Measurements from ENCODE around the gene UTY. TPM values are rescaled to one million over a fixed set of nuclear protein-coding genes. Genes with fewer than 3 reads are reported as not detected.

The UTY gene
- total RNA-seq, 1 experiment from 2014 or later: 5.9 TPM

DNA sequence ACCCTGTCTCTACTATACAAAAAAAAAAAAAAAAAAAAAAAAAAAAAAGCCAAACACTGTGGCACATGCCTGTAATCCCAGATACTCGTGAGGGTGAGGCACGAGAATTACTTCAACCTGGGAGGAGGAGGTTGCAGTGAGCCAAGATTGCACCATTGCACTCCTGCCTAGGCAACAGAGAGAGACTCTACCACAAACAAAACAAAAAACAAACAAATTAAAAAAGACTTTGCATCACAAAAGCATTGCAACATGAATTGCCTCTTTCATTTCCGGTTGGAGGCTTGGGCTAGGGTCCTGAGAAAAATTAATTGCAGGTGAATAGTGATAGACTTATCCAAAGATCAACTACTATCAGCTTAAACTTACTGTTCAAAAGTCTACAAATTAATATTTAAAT lies 180.4 kb downstream of the UTY start:
- H3K4me3 ChIP-seq (replicated peaks in 1 of 2; ENCODE audit: low read depth in 1 of 2, low read length in 2 of 2): no peak overlapping the region
- intact Hi-C loops (cut with micrococcal nuclease): no loop called here
- no TSS peak for BruUV-seq (replicated peaks)
- TF ChIP-seq EZH2 (IDR thresholded peaks at IDR 0.05) (no peak), POLR2AphosphoS5 (IDR thresholded peaks at IDR 0.05; ENCODE audit: low read depth, low read length) (no peak), SRF (IDR thresholded peaks at IDR 0.05; ENCODE audit: low read depth) (no peak), TCF7L2 (IDR thresholded peaks at IDR 0.05; ENCODE audit: borderline replicate concordance, extremely low read depth, insufficient read depth, insufficient read length) (no peak), CEBPB (IDR thresholded peaks at IDR 0.05; ENCODE audit: low read depth) (no peak), SIN3A (IDR thresholded peaks at IDR 0.05; ENCODE audit: low read depth) (no peak), FOSL1 (IDR thresholded peaks at IDR 0.05; ENCODE audit: low read depth) (no peak), YY1 (IDR thresholded peaks at IDR 0.05; ENCODE audit: extremely low read depth, insufficient replicate concordance, low read depth, low read length) (no peak), JUND (IDR thresholded peaks at IDR 0.05) (no peak), EGR1 (IDR thresholded peaks at IDR 0.05; ENCODE audit: low read depth) (no peak), CBX3 (IDR thresholded peaks at IDR 0.05; ENCODE audit: low read depth) (no peak), RAD21 (IDR thresholded peaks at IDR 0.05; ENCODE audit: low read depth) (no peak), ZFX (IDR thresholded peaks at IDR 0.05) (no peak), EZH2phosphoT487 (IDR thresholded peaks at IDR 0.05; ENCODE audit: borderline replicate concordance) (no peak), ELF1 (IDR thresholded peaks at IDR 0.05; ENCODE audit: borderline replicate concordance, low read depth) (no peak)
- TF ChIP-seq, protein P1, sequence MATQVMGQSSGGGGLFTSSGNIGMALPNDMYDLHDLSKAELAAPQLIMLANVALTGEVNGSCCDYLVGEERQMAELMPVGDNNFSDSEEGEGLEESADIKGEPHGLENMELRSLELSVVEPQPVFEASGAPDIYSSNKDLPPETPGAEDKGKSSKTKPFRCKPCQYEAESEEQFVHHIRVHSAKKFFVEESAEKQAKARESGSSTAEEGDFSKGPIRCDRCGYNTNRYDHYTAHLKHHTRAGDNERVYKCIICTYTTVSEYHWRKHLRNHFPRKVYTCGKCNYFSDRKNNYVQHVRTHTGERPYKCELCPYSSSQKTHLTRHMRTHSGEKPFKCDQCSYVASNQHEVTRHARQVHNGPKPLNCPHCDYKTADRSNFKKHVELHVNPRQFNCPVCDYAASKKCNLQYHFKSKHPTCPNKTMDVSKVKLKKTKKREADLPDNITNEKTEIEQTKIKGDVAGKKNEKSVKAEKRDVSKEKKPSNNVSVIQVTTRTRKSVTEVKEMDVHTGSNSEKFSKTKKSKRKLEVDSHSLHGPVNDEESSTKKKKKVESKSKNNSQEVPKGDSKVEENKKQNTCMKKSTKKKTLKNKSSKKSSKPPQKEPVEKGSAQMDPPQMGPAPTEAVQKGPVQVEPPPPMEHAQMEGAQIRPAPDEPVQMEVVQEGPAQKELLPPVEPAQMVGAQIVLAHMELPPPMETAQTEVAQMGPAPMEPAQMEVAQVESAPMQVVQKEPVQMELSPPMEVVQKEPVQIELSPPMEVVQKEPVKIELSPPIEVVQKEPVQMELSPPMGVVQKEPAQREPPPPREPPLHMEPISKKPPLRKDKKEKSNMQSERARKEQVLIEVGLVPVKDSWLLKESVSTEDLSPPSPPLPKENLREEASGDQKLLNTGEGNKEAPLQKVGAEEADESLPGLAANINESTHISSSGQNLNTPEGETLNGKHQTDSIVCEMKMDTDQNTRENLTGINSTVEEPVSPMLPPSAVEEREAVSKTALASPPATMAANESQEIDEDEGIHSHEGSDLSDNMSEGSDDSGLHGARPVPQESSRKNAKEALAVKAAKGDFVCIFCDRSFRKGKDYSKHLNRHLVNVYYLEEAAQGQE (IDR thresholded peaks at IDR 0.05; ENCODE audit: low read depth): no peak
- TF ChIP-seq, protein P2, sequence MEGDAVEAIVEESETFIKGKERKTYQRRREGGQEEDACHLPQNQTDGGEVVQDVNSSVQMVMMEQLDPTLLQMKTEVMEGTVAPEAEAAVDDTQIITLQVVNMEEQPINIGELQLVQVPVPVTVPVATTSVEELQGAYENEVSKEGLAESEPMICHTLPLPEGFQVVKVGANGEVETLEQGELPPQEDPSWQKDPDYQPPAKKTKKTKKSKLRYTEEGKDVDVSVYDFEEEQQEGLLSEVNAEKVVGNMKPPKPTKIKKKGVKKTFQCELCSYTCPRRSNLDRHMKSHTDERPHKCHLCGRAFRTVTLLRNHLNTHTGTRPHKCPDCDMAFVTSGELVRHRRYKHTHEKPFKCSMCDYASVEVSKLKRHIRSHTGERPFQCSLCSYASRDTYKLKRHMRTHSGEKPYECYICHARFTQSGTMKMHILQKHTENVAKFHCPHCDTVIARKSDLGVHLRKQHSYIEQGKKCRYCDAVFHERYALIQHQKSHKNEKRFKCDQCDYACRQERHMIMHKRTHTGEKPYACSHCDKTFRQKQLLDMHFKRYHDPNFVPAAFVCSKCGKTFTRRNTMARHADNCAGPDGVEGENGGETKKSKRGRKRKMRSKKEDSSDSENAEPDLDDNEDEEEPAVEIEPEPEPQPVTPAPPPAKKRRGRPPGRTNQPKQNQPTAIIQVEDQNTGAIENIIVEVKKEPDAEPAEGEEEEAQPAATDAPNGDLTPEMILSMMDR (IDR thresholded peaks at IDR 0.05 in 2 of 3, conservative IDR thresholded peaks at IDR 0.05 in 1 of 3; ENCODE audit: borderline replicate concordance in 1 of 3, insufficient read depth in 1 of 3, low read depth in 2 of 3, low read length in 2 of 3): no peak
- TF ChIP-seq, protein P3, sequence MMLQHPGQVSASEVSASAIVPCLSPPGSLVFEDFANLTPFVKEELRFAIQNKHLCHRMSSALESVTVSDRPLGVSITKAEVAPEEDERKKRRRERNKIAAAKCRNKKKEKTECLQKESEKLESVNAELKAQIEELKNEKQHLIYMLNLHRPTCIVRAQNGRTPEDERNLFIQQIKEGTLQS (IDR thresholded peaks at IDR 0.05): no peak
- TF ChIP-seq, protein P4, sequence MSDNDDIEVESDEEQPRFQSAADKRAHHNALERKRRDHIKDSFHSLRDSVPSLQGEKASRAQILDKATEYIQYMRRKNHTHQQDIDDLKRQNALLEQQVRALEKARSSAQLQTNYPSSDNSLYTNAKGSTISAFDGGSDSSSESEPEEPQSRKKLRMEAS (IDR thresholded peaks at IDR 0.05): no peak
- TF ChIP-seq, protein P5, sequence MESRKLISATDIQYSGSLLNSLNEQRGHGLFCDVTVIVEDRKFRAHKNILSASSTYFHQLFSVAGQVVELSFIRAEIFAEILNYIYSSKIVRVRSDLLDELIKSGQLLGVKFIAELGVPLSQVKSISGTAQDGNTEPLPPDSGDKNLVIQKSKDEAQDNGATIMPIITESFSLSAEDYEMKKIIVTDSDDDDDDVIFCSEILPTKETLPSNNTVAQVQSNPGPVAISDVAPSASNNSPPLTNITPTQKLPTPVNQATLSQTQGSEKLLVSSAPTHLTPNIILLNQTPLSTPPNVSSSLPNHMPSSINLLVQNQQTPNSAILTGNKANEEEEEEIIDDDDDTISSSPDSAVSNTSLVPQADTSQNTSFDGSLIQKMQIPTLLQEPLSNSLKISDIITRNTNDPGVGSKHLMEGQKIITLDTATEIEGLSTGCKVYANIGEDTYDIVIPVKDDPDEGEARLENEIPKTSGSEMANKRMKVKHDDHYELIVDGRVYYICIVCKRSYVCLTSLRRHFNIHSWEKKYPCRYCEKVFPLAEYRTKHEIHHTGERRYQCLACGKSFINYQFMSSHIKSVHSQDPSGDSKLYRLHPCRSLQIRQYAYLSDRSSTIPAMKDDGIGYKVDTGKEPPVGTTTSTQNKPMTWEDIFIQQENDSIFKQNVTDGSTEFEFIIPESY (IDR thresholded peaks at IDR 0.05; ENCODE audit: extremely low read depth, insufficient replicate concordance, low read length): no peak
- CTCF ChIA-PET: no interaction called here
- H2AFZ ChIP-seq (ENCODE audit: low read depth, low read length, poor library complexity, severe bottlenecking): no peak overlapping the region
- no peaks in the 10 kb centered on the region for H3K9me2 ChIP-seq (ENCODE audit: insufficient read depth)
- no peaks in the 10 kb centered on the region for H3K36me3 ChIP-seq (ENCODE audit: control insufficient read depth in 1 of 2, insufficient read depth in 2 of 2, low read length in 2 of 2)
- no peaks in the 10 kb centered on the region for H3K27me3 ChIP-seq (ENCODE audit: insufficient read depth, low read length)
- DNase-seq (ENCODE audit: low read depth, low spot score): no peak
- H3K4me1 ChIP-seq (ENCODE audit: control insufficient read depth in 1 of 2, insufficient read depth in 2 of 2, low read length in 2 of 2): no peaks in the 10 kb centered on the region
- H3K9me3 ChIP-seq (ENCODE audit: control insufficient read depth in 1 of 2, insufficient read depth in 1 of 2, low read depth in 1 of 2, low read length in 2 of 2): no peaks in the 10 kb centered on the region
- POLR2A ChIA-PET: no interaction called here
- H3K79me2 ChIP-seq (ENCODE audit: insufficient read depth, low read length): no peaks in the 10 kb centered on the region
- no peak overlapping the region for H3K27ac ChIP-seq (ENCODE audit: low read depth, low read length)
- no peak overlapping the region for H3K9ac ChIP-seq (ENCODE audit: low read length)
- H3K4me2 ChIP-seq (ENCODE audit: low read length): no peak overlapping the region
- RAD21 ChIA-PET (ENCODE audit: low non-redundant PET in 1 of 2, low total read pairs in 2 of 2, uncharacterized antibody in 2 of 2, unreplicated experiment in 2 of 2): no interaction called here
- no peak for ATAC-seq
- H4K20me1 ChIP-seq (ENCODE audit: insufficient read depth): no peaks in the 10 kb centered on the region
